Smooth muscle cell (in vitro differentiated cells): ENCODE results near the gene ZNRD2. TPM values are rescaled to one million over a fixed set of nuclear protein-coding genes. Genes with fewer than 3 reads are reported as not detected.

Source experiments
- DNase-seq: peaks from one replicate; lab custom pipeline; 2025; ENCODE audit not compliant: unreplicated experiment; lab: John Stamatoyannopoulos, UW
- H2AFZ ChIP-seq: fragments of 200-600 bp; sonication (generic); 2 replicates; pipeline ENCODE4 v1.6.0; 2016; ENCODE audit warnings: antibody characterized with exemption, low read depth, mild to moderate bottlenecking
- H3F3A ChIP-seq: fragments of 200-600 bp; sonication (generic); 2 replicates; pipeline ENCODE4 v1.6.0; 2017; ENCODE audit warnings: antibody characterized with exemption, low read depth
- H3K27ac ChIP-seq: fragments of 200-600 bp; sonication (generic); 2 replicates; pipeline ENCODE4 v1.5.1; 2016; ENCODE audit warnings: low read depth, mild to moderate bottlenecking
- H3K27me3 ChIP-seq: fragments of 200-600 bp; sonication (generic); 2 replicates; pipeline ENCODE4 v1.6.1; 2016; ENCODE audit warnings: low read depth, mild to moderate bottlenecking
- H3K36me3 ChIP-seq: fragments of 200-600 bp; sonication (generic); 2 replicates; pipeline ENCODE4 v1.5.1; 2016; ENCODE audit warnings: low read depth
- H3K4me1 ChIP-seq: fragments of 200-600 bp; sonication (generic); 2 replicates; pipeline ENCODE4 v1.5.1; 2016; ENCODE audit warnings: low read depth
- H3K4me2 ChIP-seq: fragments of 200-600 bp; sonication (generic); 2 replicates; pipeline ENCODE4 v1.6.0; 2016; ENCODE audit warnings: mild to moderate bottlenecking
- H3K4me3 ChIP-seq: fragments of 200-600 bp; sonication (generic); 2 replicates; pipeline ENCODE4 v1.5.1; 2016; ENCODE audit warnings: mild to moderate bottlenecking
- H3K79me2 ChIP-seq: fragments of 200-600 bp; sonication (generic); 2 replicates; pipeline ENCODE4 v1.6.0; 2016; ENCODE audit warnings: low read depth, mild to moderate bottlenecking
- H3K9ac ChIP-seq: fragments of 200-600 bp; sonication (generic); 2 replicates; pipeline ENCODE4 v1.6.0; 2016; ENCODE audit warnings: low read depth
- H3K9me3 ChIP-seq: fragments of 200-600 bp; sonication (generic); replicated peaks from 2 replicates; pipeline ENCODE4 v1.5.1; 2016; ENCODE audit warnings: low read depth
- H4K20me1 ChIP-seq: fragments of 200-600 bp; sonication (generic); 2 replicates; pipeline ENCODE4 v1.6.0; 2016; ENCODE audit warnings: low read depth
- WGBS: methylation state at CpG from one replicate; pipeline ENCODE4 v1.1.7; 2016; ENCODE audit warnings: low lambda C conversion rate; 5-methylcytosine and 5-hydroxymethylcytosine counted together
- polyA plus RNA-seq: library from polyadenylated mRNA; unstranded; fragments of >200 nt; fragmentation: Nextera tagmentation; extraction: Ambion mirVana; gene quantifications from 2 replicates; pipeline ENCODE4 v1.2.1, GENCODE V29; 2016
- total RNA-seq: library from RNA; depleted of rRNA; stranded (reverse); fragments of >200 nt; gene quantifications from 2 replicates; pipeline ENCODE4 v1.2.3, GENCODE V29; 2014
- TF ChIP-seq, protein P1 (sequence below): fragments of 200-600 bp; sonication (generic); IDR thresholded peaks from 2 replicates; pipeline ENCODE4 v1.5.1; 2017; ENCODE audit warnings: borderline replicate concordance, mild to moderate bottlenecking, antibody characterized with exemption; ENCODE audit not compliant: insufficient read depth, poor library complexity, severe bottlenecking

Gene ZNRD2
- total and polyA plus RNA-seq, 2 experiments from 2014 or later, result 55.5 to 105 TPM

DNA sequence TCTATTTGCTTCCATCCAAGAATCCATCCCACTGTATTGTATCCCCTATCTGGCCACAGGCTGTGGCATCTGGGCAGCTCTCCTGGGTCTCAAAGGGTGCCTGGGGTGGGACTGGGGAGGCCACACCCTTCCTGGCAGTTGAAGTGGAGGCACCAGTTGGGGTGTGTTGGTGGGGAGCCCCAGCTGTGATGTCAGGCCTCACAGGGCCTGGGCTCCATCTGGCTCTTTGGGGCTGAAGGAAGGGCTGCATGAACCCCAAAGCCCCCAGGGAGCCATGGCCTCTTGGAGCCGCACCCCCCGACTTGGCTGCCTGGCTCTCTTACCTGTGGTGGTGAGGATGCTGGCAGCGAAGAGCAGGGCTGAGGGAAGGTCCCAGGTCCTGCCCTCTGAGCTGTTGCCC, 24.9 kb downstream of the ZNRD2 start:
- Histone ChIP-seq H3K4me3 (no peak overlapping the region), H3K27me3 (no peaks in the 10 kb centered on the region), H4K20me1 (no peaks in the 10 kb centered on the region), H3K4me1 (peaks cover 16% of the 10 kb centered on the region), H3F3A (peaks cover 5% of the 10 kb centered on the region), H3K79me2 (no peaks in the 10 kb centered on the region), H3K36me3 (no peaks in the 10 kb centered on the region), H3K4me2 (no peak overlapping the region), H3K27ac (no peak overlapping the region), H3K9ac (no peak overlapping the region), H3K9me3 (no peaks in the 10 kb centered on the region), H2AFZ (no peak overlapping the region)
- WGBS, result 95% methylated on average over 3 of the region's 3 CpGs
- TF ChIP-seq, protein P1, sequence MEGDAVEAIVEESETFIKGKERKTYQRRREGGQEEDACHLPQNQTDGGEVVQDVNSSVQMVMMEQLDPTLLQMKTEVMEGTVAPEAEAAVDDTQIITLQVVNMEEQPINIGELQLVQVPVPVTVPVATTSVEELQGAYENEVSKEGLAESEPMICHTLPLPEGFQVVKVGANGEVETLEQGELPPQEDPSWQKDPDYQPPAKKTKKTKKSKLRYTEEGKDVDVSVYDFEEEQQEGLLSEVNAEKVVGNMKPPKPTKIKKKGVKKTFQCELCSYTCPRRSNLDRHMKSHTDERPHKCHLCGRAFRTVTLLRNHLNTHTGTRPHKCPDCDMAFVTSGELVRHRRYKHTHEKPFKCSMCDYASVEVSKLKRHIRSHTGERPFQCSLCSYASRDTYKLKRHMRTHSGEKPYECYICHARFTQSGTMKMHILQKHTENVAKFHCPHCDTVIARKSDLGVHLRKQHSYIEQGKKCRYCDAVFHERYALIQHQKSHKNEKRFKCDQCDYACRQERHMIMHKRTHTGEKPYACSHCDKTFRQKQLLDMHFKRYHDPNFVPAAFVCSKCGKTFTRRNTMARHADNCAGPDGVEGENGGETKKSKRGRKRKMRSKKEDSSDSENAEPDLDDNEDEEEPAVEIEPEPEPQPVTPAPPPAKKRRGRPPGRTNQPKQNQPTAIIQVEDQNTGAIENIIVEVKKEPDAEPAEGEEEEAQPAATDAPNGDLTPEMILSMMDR, result no peak
- no peak for DNase-seq

DNA sequence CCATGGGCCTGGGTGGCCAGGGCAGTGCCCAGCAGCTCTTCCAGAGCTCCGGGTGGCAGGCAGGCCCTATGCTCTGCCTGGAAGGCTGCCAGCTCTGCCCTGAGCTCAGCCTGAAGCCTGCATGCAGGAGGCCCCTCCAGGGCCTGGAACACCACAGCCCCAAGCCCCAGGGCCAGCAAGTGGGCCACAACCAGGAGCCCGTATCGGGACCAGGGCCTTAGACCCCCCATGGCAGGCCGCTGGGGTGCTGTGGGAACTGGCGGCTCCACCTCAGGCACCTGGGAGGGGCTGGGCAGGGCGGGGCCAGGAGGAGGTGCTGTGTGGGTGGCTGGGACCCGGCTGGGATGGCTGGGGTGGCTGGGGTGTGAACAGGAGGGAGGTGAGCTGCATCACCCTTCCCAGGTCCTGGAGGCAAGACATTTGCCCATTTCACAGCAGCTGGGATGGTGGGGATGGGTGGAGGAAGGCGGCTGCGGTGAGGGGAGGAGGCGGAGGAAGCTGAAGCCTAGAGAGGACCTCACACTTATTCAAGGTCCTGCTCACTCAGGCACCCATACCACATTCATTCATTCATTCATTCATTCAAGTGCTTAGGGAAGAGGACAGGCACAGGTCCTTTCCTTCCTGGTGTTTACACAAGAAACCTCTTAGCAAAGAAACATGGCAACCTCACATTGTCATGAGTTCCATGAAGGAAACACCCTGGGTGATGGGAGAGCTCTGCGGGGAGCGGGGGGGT, 25.4 kb downstream of the ZNRD2 start, which contains the start of gene KCNK7:
Gene KCNK7, minus strand, starts transcription at position 258 of the 739 bp plus-strand sequence. Its CDS starts 28 bp downstream, at position 230.
- H3K4me1 ChIP-seq, result peaks cover 16% of the 10 kb centered on the region
- H3K79me2 ChIP-seq, result no peaks in the 10 kb centered on the region
- no peak within 1 kb of the TSS for H2AFZ ChIP-seq
- 82% methylated on average over 12 of the region's 12 CpGs for WGBS
- H3F3A ChIP-seq, result peaks cover 5% of the 10 kb centered on the region
- no peak for DNase-seq
- TF ChIP-seq, protein P1, result no peak
- no peak within 1 kb of the TSS for H3K27ac ChIP-seq
- no peak within 1 kb of the TSS for H3K4me2 ChIP-seq
- no peak within 1 kb of the TSS for H3K9ac ChIP-seq
- H3K9me3 ChIP-seq, result no peaks in the 10 kb centered on the region
- no peaks in the 10 kb centered on the region for H3K36me3 ChIP-seq
- H3K4me3 ChIP-seq, result no peak within 1 kb of the TSS
- no peaks in the 10 kb centered on the region for H4K20me1 ChIP-seq
- no peaks in the 10 kb centered on the region for H3K27me3 ChIP-seq

- peaks cover 11% of the 10 kb centered on the region for H3K4me1 ChIP-seq
- H3K79me2 ChIP-seq, result no peaks in the 10 kb centered on the region
- no peaks in the 10 kb centered on the region for H3K9me3 ChIP-seq
- H3K27me3 ChIP-seq, result no peaks in the 10 kb centered on the region
- DNase-seq, result no peak
- H3K27ac ChIP-seq, result no peak overlapping the region
- no peaks in the 10 kb centered on the region for H4K20me1 ChIP-seq
- no peak overlapping the region for H3K9ac ChIP-seq
- WGBS, result 68% methylated on average over 3 of the region's 6 CpGs
- H3K36me3 ChIP-seq, result no peaks in the 10 kb centered on the region
- TF ChIP-seq, protein P1, result no peak
- no peak overlapping the region for H2AFZ ChIP-seq
- no peak overlapping the region for H3K4me3 ChIP-seq
- no peaks in the 10 kb centered on the region for H3F3A ChIP-seq
- H3K4me2 ChIP-seq, result no peak overlapping the region
Measured at GRCh38 chr11:65596520-65596919, 26.2 kb downstream of the ZNRD2 start.

DNA sequence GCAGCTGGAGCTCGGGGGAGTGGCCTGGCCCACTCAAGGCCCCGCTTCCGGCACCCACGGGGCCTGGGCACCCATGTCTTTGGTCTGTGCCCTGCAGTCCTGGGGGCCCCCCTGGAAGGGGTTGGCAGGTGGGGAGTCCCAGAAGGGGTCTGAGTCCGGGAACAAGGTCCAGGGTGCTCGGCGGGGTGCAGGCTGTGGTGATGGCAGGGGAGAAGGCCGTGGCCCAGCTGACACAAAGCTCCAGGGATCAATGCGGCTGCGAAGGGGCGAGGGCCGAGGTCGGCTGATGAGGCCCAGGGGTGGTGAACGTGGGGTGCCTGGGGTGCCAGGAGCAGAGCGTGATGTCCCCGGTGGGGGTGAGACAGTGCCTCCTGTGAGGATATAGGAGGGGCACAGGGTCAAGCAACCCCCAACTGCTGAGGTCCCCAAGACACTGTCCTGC, 28.0 kb downstream of the ZNRD2 start:
- WGBS, result 94% methylated on average over 15 of the region's 16 CpGs
- no peaks in the 10 kb centered on the region for H3F3A ChIP-seq
- H3K27me3 ChIP-seq, result no peaks in the 10 kb centered on the region
- H3K9ac ChIP-seq, result no peak overlapping the region
- no peaks in the 10 kb centered on the region for H3K9me3 ChIP-seq
- no peaks in the 10 kb centered on the region for H4K20me1 ChIP-seq
- no peak overlapping the region for H3K4me2 ChIP-seq
- no peaks in the 10 kb centered on the region for H3K79me2 ChIP-seq
- no peak for DNase-seq
- H3K4me3 ChIP-seq, result no peak overlapping the region
- H3K4me1 ChIP-seq, result no peaks in the 10 kb centered on the region
- H3K27ac ChIP-seq, result no peak overlapping the region
- TF ChIP-seq, protein P1, result no peak
- no peaks in the 10 kb centered on the region for H3K36me3 ChIP-seq
- no peak overlapping the region for H2AFZ ChIP-seq
